Heart right ventricle (tissue), 16 donors: ENCODE results near the gene ASIC3. TPM values are rescaled to one million over a fixed set of nuclear protein-coding genes. Genes with fewer than 3 reads are reported as not detected.

Source experiments
- ATAC-seq, 8 donors: fragments of 200-7000 bp; cut with Tn5 transposase; one replicate each; pipeline ENCODE4 v1.9.1; 2020; ENCODE audit warnings: mild to moderate bottlenecking in 8 of 8, moderate library complexity in 8 of 8, moderate number of reproducible peaks in 1 of 8
- DNase-seq, 2 donors: peaks; one replicate each; pipeline ENCODE4 v3.0.0-alpha.2; 2020
- H3K27ac ChIP-seq, 10 donors: fragments of 200-600 bp; sonication (generic) in 2 of 10; one replicate each; pipeline versions ENCODE4 v1.5.0 to v1.8.0; 2020 to 2022; ENCODE audit warnings: mild to moderate bottlenecking in 3 of 10
- H3K27me3 ChIP-seq, 7 donors: fragments of 200-600 bp; one replicate each; pipeline ENCODE4 v1.8.0; 2021 to 2022; ENCODE audit warnings: mild to moderate bottlenecking in 2 of 7
- H3K36me3 ChIP-seq, 9 donors: fragments of 200-600 bp; sonication (generic) in 1 of 9; one replicate each; pipeline versions ENCODE4 v1.5.0 to v1.8.0; 2020 to 2022; ENCODE audit warnings: mild to moderate bottlenecking in 2 of 9
- H3K4me1 ChIP-seq, 9 donors: fragments of 200-600 bp; sonication (generic) in 1 of 9; one replicate each; pipeline versions ENCODE4 v1.5.0 to v1.8.0; 2020 to 2022; ENCODE audit warnings: mild to moderate bottlenecking in 4 of 9
- H3K4me3 ChIP-seq, 10 donors: fragments of 200-600 bp; sonication (generic) in 2 of 10; one replicate each; pipeline versions ENCODE4 v1.5.0 to v1.8.0; 2020 to 2022; ENCODE audit warnings: mild to moderate bottlenecking in 7 of 10, moderate library complexity in 2 of 10
- H3K9me3 ChIP-seq, 11 donors: fragments of 200-600 bp in 10 of 11; sonication (generic) in 2 of 11; one replicate each; pipeline versions ENCODE4 v1.5.0 to v1.8.0; 2013 to 2022; ENCODE audit warnings: mild to moderate bottlenecking in 2 of 11, control low read depth in 1 of 11, moderate library complexity in 1 of 11
- WGBS, 2 donors: extraction: QIAGEN DNeasy Blood & Tissue Kit; methylation state at CpG; one replicate each; pipeline ENCODE4 v1.1.7; 2013; ENCODE audit warnings: inconsistent platforms in 1 of 2; 5-methylcytosine and 5-hydroxymethylcytosine counted together
- intact Hi-C, 10 donors: fragments of 100-400 bp; cut with DNase I; formaldehyde crosslinking; loops; one replicate each; pipeline versions ENCODE4 v1.11.1 to v1.14.2; 2022
- polyA plus RNA-seq, 2 donors: library from polyadenylated mRNA; stranded (reverse); fragments of 200-250 nt; gene quantifications; one replicate each; pipeline ENCODE4 v1.2.3, GENCODE V29; 2013
- total RNA-seq, 10 donors: library from RNA; stranded (reverse); fragmentation: NEBNext Ultra II Directional in 3 of 10; extraction: Animal tissue kit (Norgen Biotek cat#: 25700) in 3 of 10; gene quantifications; one replicate each; pipeline versions ENCODE4 v1.2.1 to v1.2.4, GENCODE V29; 2021 to 2023
- TF ChIP-seq, protein P1 (sequence below), 9 donors: fragments of 200-600 bp; sonication (generic) in 2 of 9; IDR thresholded peaks; one replicate each; pipeline versions ENCODE4 v1.5.0 to v1.8.0; 2021 to 2022; ENCODE audit warnings: antibody characterized with exemption in 9 of 9, mild to moderate bottlenecking in 5 of 9, moderate library complexity in 1 of 9
- donor health status: Arrhythmogenic right ventricular cardiomyopathy.
- donor health status: ischemic (EF 13 %, LVEDD 7.1; RV severe dilation, severe dysfunction).
- donor health status: healthy with polysubstance abuse.
- donor health status: DM: no; HTN: yes; CAD: no.
- donor health status: DM: no; HTN: no; CAD: no.
- donor health status: ischemic (EF 25% LVEDD 6.9; RV normal size, moderate dysfunction).
- donor health status: ischemic (EF 25% LVEDD 5.7; RV mildly dilated, moderate dysfunction).
- donor health status: healthy.
- donor health status: DM: yes; HTN: yes; CAD: no.
- donor health status: Ischemic cardiomyopathy.
- donor health status: ischemic (EF 35%, LVEDD 5.7; RV mildly dilated, moderate dysfunction).
- donor health status: nonischemic (EF 11% LVEDD 7.7; RV severe dilation, severe dysfunction).
- donor health status: DM: yes; HTN: yes; CAD: no.
- donor health status: PGD.
- donor health status: ischemic (EF 29% LVEDD 5.4; RV normal size, mild dysfunction).
- donor health status: nonischemic (EF 23%, LVEDD 6.1; RV moderate dilation, normal function).

Gene ASIC3
- total and polyA plus RNA-seq, 12 donors: 3.2 to 38.8 (median 5.6) TPM

GRCh38 chr7:151083071-151083823, 34.9 kb downstream of the ASIC3 start, which contains the start of gene TMUB1:
Gene TMUB1 (minus strand): TSS chr7:151083493. CDS start chr7:151082563, 930 bp downstream.
- peak within 1 kb of the TSS; percentile 69 to 98 (median 96) for H3K27ac ChIP-seq
- no peaks in the 10 kb centered on the region for H3K27me3 ChIP-seq
- ATAC-seq (peak in 5 of 8 donors; percentile 15 to 29 (median 22)), DNase-seq (peak; percentile 77 to 85)
- H3K36me3 ChIP-seq: peaks cover 0 to 4% (median 0%) of the 10 kb centered on the region in 9 donors
- intact Hi-C loops: no loop called here
- TF ChIP-seq, protein P1, sequence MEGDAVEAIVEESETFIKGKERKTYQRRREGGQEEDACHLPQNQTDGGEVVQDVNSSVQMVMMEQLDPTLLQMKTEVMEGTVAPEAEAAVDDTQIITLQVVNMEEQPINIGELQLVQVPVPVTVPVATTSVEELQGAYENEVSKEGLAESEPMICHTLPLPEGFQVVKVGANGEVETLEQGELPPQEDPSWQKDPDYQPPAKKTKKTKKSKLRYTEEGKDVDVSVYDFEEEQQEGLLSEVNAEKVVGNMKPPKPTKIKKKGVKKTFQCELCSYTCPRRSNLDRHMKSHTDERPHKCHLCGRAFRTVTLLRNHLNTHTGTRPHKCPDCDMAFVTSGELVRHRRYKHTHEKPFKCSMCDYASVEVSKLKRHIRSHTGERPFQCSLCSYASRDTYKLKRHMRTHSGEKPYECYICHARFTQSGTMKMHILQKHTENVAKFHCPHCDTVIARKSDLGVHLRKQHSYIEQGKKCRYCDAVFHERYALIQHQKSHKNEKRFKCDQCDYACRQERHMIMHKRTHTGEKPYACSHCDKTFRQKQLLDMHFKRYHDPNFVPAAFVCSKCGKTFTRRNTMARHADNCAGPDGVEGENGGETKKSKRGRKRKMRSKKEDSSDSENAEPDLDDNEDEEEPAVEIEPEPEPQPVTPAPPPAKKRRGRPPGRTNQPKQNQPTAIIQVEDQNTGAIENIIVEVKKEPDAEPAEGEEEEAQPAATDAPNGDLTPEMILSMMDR (IDR thresholded peaks at IDR 0.05): no peak
- peak within 1 kb of the TSS; percentile 81 to 98 (median 92) for H3K4me3 ChIP-seq
- H3K9me3 ChIP-seq: no peaks in the 10 kb centered on the region
- H3K4me1 ChIP-seq: peaks cover 35 to 66% (median 62%) of the 10 kb centered on the region in 9 donors
- 1% methylated on average over 58 to 69 of the region's 69 CpGs for WGBS, 2 donors

DNA sequence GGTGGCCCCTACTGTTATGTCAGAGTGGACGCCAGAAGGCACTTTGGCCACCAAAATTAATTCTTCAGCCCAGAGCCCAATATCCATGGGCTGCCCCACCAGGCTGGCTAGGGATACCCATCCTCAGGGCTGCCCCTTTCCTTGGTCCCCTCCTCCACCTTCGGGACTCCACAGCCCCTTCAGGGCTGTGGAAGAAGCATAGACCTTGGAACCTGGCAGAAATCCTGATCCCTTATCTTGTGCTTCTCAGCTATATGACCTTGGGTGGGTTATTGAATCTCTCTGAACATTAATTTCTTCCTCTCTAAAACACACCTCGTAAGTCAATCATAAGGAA, 35.5 kb downstream of the ASIC3 start:
- Histone ChIP-seq H3K4me3 (peak overlapping the region; percentile 81 to 98 (median 92)), H3K36me3 (peaks cover 0 to 4% (median 0%) of the 10 kb centered on the region in 9 donors), H3K9me3 (no peaks in the 10 kb centered on the region), H3K27ac (peak overlapping the region in 8 of 10 donors; percentile 92 to 98 (median 97)), H3K27me3 (no peaks in the 10 kb centered on the region), H3K4me1 (peaks cover 38 to 66% (median 62%) of the 10 kb centered on the region in 9 donors)
- ATAC-seq: no peak
- TF ChIP-seq, protein P1 (IDR thresholded peaks at IDR 0.05): no peak
- no peak for DNase-seq
- WGBS, 2 donors: 30 to 32% methylated on average over 3 of the region's 3 CpGs
- intact Hi-C loops: no loop called here

- DNase-seq (no peak), ATAC-seq (no peak)
- no peaks in the 10 kb centered on the region for H3K36me3 ChIP-seq
- peak overlapping the region; percentile 70 to 92 (median 85) for H3K27ac ChIP-seq
- H3K27me3 ChIP-seq: no peaks in the 10 kb centered on the region
- peaks cover 37 to 68% (median 64%) of the 10 kb centered on the region in 9 donors for H3K4me1 ChIP-seq
- peak overlapping the region in 8 of 10 donors; percentile 48 to 88 (median 59) for H3K4me3 ChIP-seq
- TF ChIP-seq, protein P1 (IDR thresholded peaks at IDR 0.05): no peak
- WGBS, 2 donors: 20 to 33% methylated on average over 5 of the region's 5 CpGs
- H3K9me3 ChIP-seq: no peaks in the 10 kb centered on the region
- intact Hi-C loops: no loop called here
These were observed 37.0 kb downstream of the ASIC3 start for GRCh38 chr7:151085329-151085690.

GRCh38 chr7:151085691-151086620, 37.6 kb downstream of the ASIC3 start, which contains the start of gene AGAP3:
Gene AGAP3 (plus strand): TSS chr7:151086475. CDS start chr7:151086742, 267 bp downstream.
- no peaks in the 10 kb centered on the region for H3K27me3 ChIP-seq
- 1% methylated on average over 53 to 77 of the region's 84 CpGs for WGBS, 2 donors
- intact Hi-C loops: loop anchor here in 2 of 10 donors (2.0 kb wide), 3 partner anchors 25 to 57 kb away; partner anchors contain the start of genes ABCB8 (in 1 of the 2) and SLC4A2 (in 1 of the 2)
- ATAC-seq: peak; percentile 59 to 72 (median 66)
- peak within 1 kb of the TSS; percentile 81 to 94 (median 90) for H3K27ac ChIP-seq
- DNase-seq: peak; percentile 89 to 91
- TF ChIP-seq, protein P1 (IDR thresholded peaks at IDR 0.05): no peak
- H3K36me3 ChIP-seq: no peaks in the 10 kb centered on the region
- no peaks in the 10 kb centered on the region for H3K9me3 ChIP-seq
- peaks cover 41 to 72% (median 69%) of the 10 kb centered on the region in 9 donors for H3K4me1 ChIP-seq
- peak within 1 kb of the TSS; percentile 69 to 88 (median 78) for H3K4me3 ChIP-seq
